Measurements from ENCODE around the gene CASQ2.

Gene CASQ2

GRCh38 chr1:115740811-115741210, 27.7 kb downstream of the CASQ2 start:
- no peak overlapping the region for H3K4me3 ChIP-seq (ENCODE audit: low read depth, low read length)
- no peak for TF ChIP-seq CTCF (IDR thresholded peaks at IDR 0.05; ENCODE audit: insufficient read depth, low read depth, low read length, missing control alignments)
- no peak for DNase-seq (ENCODE audit: low read depth)

GRCh38 chr1:115732316-115732715, 36.2 kb downstream of the CASQ2 start:
- no peak for TF ChIP-seq CTCF (IDR thresholded peaks at IDR 0.05; ENCODE audit: insufficient read depth, low read depth, low read length, missing control alignments)
- no peak overlapping the region for H3K4me3 ChIP-seq (ENCODE audit: low read depth, low read length)
- DNase-seq (ENCODE audit: low read depth): no peak

GRCh38 chr1:115729756-115730155, 38.8 kb downstream of the CASQ2 start:
- TF ChIP-seq CTCF (IDR thresholded peaks at IDR 0.05; ENCODE audit: insufficient read depth, low read depth, low read length, missing control alignments): no peak
- DNase-seq (ENCODE audit: low read depth): peak; percentile 81

GRCh38 chr1:115728341-115728740, 40.2 kb downstream of the CASQ2 start:
- DNase-seq (ENCODE audit: low read depth): no peak
- H3K4me3 ChIP-seq (ENCODE audit: low read depth, low read length): no peak overlapping the region
- no peak for TF ChIP-seq CTCF (IDR thresholded peaks at IDR 0.05; ENCODE audit: insufficient read depth, low read depth, low read length, missing control alignments)

More at GRCh38 chr1:115729756-115730155, 38.8 kb downstream of the CASQ2 start:
- H3K4me3 ChIP-seq (ENCODE audit: low read depth, low read length): no peak overlapping the region

GRCh38 chr1:115727706-115728249, 40.7 kb downstream of the CASQ2 start:
- no peak overlapping the region for H3K4me3 ChIP-seq (ENCODE audit: low read depth, low read length)
- DNase-seq (ENCODE audit: low read depth): no peak
- no peak for TF ChIP-seq CTCF (IDR thresholded peaks at IDR 0.05; ENCODE audit: insufficient read depth, low read depth, low read length, missing control alignments)

GRCh38 chr1:115726570-115726969, 41.9 kb downstream of the CASQ2 start:
- H3K4me3 ChIP-seq (ENCODE audit: low read depth, low read length): no peak overlapping the region
- TF ChIP-seq CTCF (IDR thresholded peaks at IDR 0.05; ENCODE audit: insufficient read depth, low read depth, low read length, missing control alignments): no peak
- DNase-seq (ENCODE audit: low read depth): no peak

GRCh38 chr1:115726161-115726560, 42.4 kb downstream of the CASQ2 start:
- no peak overlapping the region for H3K4me3 ChIP-seq (ENCODE audit: low read depth, low read length)
- TF ChIP-seq CTCF (IDR thresholded peaks at IDR 0.05; ENCODE audit: insufficient read depth, low read depth, low read length, missing control alignments): no peak
- DNase-seq (ENCODE audit: low read depth): no peak
